Measurements from ENCODE around the gene MME. TPM values are rescaled to one million over a fixed set of nuclear protein-coding genes. Genes with fewer than 3 reads are reported as not detected.

Gene MME
- polyA plus RNA-seq, 2 donors: 0.12 to 0.20 TPM

DNA sequence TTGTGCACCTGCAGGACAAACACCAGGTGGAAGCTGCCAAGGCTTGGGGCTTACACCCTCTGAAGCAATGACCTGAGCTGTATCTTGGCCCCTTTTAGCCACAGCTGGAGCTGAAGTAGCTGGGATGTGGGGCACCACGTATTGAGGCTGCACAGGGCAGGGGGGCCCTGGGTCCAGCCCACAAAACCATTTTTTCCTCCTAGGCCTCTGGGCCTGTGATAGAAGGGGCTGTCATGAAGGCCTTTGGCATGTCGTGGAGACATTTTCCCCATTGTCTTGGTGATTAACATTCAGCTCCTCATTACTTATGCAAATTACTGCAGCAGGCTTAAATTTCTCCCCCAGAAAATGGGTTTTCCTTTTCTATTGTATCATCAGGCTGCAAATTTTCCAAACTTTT lies 27.6 kb upstream of the MME start:
- Histone ChIP-seq H3K27me3 (ENCODE audit: control insufficient read depth in 1 of 2, insufficient read depth in 2 of 2, low read length in 2 of 2) (no peaks in the 10 kb centered on the region), H3K4me1 (ENCODE audit: control insufficient read depth in 2 of 2, insufficient read depth in 2 of 2, low read length in 1 of 2) (no peaks in the 10 kb centered on the region), H3K36me3 (ENCODE audit: control insufficient read depth in 2 of 2, insufficient read depth in 2 of 2, low read length in 1 of 2) (no peaks in the 10 kb centered on the region), H3K9me3 (ENCODE audit: control insufficient read depth in 2 of 2, insufficient read depth in 1 of 2, low read depth in 1 of 2, low read length in 1 of 2) (peaks cover 0 to 3% of the 10 kb centered on the region in 2 donors), H3K4me3 (ENCODE audit: low read depth in 1 of 2, low read length in 2 of 2) (no peak overlapping the region), H3K27ac (ENCODE audit: low read depth in 2 of 2, low read length in 1 of 2) (no peak overlapping the region)
- WGBS, 2 donors: 67 to 72% methylated on average over 2 of the region's 2 CpGs

GRCh38 chr3:155053756-155054155 lies 26.4 kb upstream of the MME start:
- 38 to 72% methylated on average over 1 of the region's 1 CpG for WGBS, 2 donors
- peaks cover 0 to 3% of the 10 kb centered on the region in 2 donors for H3K9me3 ChIP-seq (ENCODE audit: control insufficient read depth in 2 of 2, insufficient read depth in 1 of 2, low read depth in 1 of 2, low read length in 1 of 2)
- no peaks in the 10 kb centered on the region for H3K27me3 ChIP-seq (ENCODE audit: control insufficient read depth in 1 of 2, insufficient read depth in 2 of 2, low read length in 2 of 2)
- H3K36me3 ChIP-seq (ENCODE audit: control insufficient read depth in 2 of 2, insufficient read depth in 2 of 2, low read length in 1 of 2): no peaks in the 10 kb centered on the region
- no peak overlapping the region for H3K27ac ChIP-seq (ENCODE audit: low read depth in 2 of 2, low read length in 1 of 2)
- no peak overlapping the region for H3K4me3 ChIP-seq (ENCODE audit: low read depth in 1 of 2, low read length in 2 of 2)
- no peaks in the 10 kb centered on the region for H3K4me1 ChIP-seq (ENCODE audit: control insufficient read depth in 2 of 2, insufficient read depth in 2 of 2, low read length in 1 of 2)

DNA sequence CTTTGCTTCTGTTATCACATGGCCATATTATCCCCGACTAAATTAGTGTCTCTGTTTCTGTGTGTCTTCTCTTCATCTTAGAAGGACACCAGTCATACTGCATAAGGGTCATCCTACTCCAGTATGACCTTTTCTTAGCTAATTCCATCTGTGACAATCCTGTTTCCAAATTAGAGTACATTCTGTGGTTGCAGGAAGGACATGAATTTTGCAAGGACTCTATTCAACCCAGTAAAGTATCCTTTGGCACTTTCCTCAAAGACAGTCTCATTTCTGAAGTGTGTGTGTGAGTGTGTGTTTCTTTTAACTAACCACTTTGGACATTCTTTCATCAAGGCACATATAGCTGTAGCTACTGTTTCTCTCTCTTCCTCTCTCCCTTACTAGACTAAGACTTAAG lies 15.2 kb upstream of the MME start:
- Histone ChIP-seq H3K27me3 (ENCODE audit: control insufficient read depth in 1 of 2, insufficient read depth in 2 of 2, low read length in 2 of 2) (no peaks in the 10 kb centered on the region), H3K4me3 (ENCODE audit: low read depth in 1 of 2, low read length in 2 of 2) (no peak overlapping the region), H3K27ac (ENCODE audit: low read depth in 2 of 2, low read length in 1 of 2) (no peak overlapping the region), H3K36me3 (ENCODE audit: control insufficient read depth in 2 of 2, insufficient read depth in 2 of 2, low read length in 1 of 2) (no peaks in the 10 kb centered on the region), H3K9me3 (ENCODE audit: control insufficient read depth in 2 of 2, insufficient read depth in 1 of 2, low read depth in 1 of 2, low read length in 1 of 2) (no peaks in the 10 kb centered on the region), H3K4me1 (ENCODE audit: control insufficient read depth in 2 of 2, insufficient read depth in 2 of 2, low read length in 1 of 2) (no peaks in the 10 kb centered on the region)
- WGBS, 2 donors: 85 to 89% methylated on average over 1 of the region's 1 CpG

DNA sequence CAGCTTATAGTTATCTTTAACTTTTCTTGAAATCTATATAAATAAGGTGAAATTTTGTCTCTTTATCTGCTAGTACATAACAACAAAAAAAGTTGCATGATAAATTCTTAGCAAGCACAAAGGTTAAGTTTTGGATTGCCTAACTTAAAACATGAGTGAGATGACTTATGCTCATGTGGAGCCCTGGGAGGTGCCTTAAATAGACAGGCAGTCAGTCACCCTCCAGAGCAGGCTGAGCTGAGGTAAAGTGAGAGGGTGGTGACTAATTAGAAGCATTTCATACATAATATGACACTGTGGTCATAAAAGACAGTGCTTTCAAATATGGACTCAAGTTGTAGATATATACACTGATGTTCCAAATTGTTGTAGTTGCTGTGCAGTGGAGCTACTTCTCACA lies 14.6 kb upstream of the MME start:
- Histone ChIP-seq H3K4me1 (ENCODE audit: control insufficient read depth in 2 of 2, insufficient read depth in 2 of 2, low read length in 1 of 2) (no peaks in the 10 kb centered on the region), H3K9me3 (ENCODE audit: control insufficient read depth in 2 of 2, insufficient read depth in 1 of 2, low read depth in 1 of 2, low read length in 1 of 2) (no peaks in the 10 kb centered on the region), H3K4me3 (ENCODE audit: low read depth in 1 of 2, low read length in 2 of 2) (no peak overlapping the region), H3K27ac (ENCODE audit: low read depth in 2 of 2, low read length in 1 of 2) (no peak overlapping the region), H3K36me3 (ENCODE audit: control insufficient read depth in 2 of 2, insufficient read depth in 2 of 2, low read length in 1 of 2) (no peaks in the 10 kb centered on the region), H3K27me3 (ENCODE audit: control insufficient read depth in 1 of 2, insufficient read depth in 2 of 2, low read length in 2 of 2) (no peaks in the 10 kb centered on the region)

DNA sequence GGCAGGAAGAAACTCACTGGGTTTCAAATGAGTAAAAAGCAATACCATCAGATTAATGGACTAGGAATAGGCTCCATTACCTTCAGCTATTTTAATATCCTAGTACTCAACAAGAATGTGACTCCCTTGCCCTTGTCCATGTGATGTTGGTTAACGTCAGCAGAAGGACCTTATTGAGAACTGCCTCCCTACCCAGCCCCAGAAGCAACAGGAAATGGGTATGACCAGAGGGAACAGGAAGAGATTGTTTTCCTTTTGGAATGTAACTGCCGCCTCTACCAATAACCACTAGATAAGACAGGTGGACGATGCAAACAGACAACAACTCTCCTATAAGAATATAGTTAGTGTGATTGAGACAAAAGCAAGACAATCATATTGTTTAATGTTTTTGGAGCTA lies 10.4 kb upstream of the MME start:
- Histone ChIP-seq H3K27ac (ENCODE audit: low read depth in 2 of 2, low read length in 1 of 2) (no peak overlapping the region), H3K9me3 (ENCODE audit: control insufficient read depth in 2 of 2, insufficient read depth in 1 of 2, low read depth in 1 of 2, low read length in 1 of 2) (no peaks in the 10 kb centered on the region), H3K4me3 (ENCODE audit: low read depth in 1 of 2, low read length in 2 of 2) (no peak overlapping the region), H3K4me1 (ENCODE audit: control insufficient read depth in 2 of 2, insufficient read depth in 2 of 2, low read length in 1 of 2) (no peaks in the 10 kb centered on the region), H3K36me3 (ENCODE audit: control insufficient read depth in 2 of 2, insufficient read depth in 2 of 2, low read length in 1 of 2) (no peaks in the 10 kb centered on the region), H3K27me3 (ENCODE audit: control insufficient read depth in 1 of 2, insufficient read depth in 2 of 2, low read length in 2 of 2) (no peaks in the 10 kb centered on the region)
- WGBS, 2 donors: 70 to 73% methylated on average over 3 of the region's 3 CpGs

GRCh38 chr3:155070316-155070715 lies 9.8 kb upstream of the MME start:
- no peaks in the 10 kb centered on the region for H3K36me3 ChIP-seq (ENCODE audit: control insufficient read depth in 2 of 2, insufficient read depth in 2 of 2, low read length in 1 of 2)
- no peaks in the 10 kb centered on the region for H3K4me1 ChIP-seq (ENCODE audit: control insufficient read depth in 2 of 2, insufficient read depth in 2 of 2, low read length in 1 of 2)
- no peak overlapping the region for H3K27ac ChIP-seq (ENCODE audit: low read depth in 2 of 2, low read length in 1 of 2)
- 44 to 53% methylated on average over 2 of the region's 2 CpGs for WGBS, 2 donors
- H3K27me3 ChIP-seq (ENCODE audit: control insufficient read depth in 1 of 2, insufficient read depth in 2 of 2, low read length in 2 of 2): no peaks in the 10 kb centered on the region
- no peak overlapping the region for H3K4me3 ChIP-seq (ENCODE audit: low read depth in 1 of 2, low read length in 2 of 2)
- H3K9me3 ChIP-seq (ENCODE audit: control insufficient read depth in 2 of 2, insufficient read depth in 1 of 2, low read depth in 1 of 2, low read length in 1 of 2): no peaks in the 10 kb centered on the region

DNA sequence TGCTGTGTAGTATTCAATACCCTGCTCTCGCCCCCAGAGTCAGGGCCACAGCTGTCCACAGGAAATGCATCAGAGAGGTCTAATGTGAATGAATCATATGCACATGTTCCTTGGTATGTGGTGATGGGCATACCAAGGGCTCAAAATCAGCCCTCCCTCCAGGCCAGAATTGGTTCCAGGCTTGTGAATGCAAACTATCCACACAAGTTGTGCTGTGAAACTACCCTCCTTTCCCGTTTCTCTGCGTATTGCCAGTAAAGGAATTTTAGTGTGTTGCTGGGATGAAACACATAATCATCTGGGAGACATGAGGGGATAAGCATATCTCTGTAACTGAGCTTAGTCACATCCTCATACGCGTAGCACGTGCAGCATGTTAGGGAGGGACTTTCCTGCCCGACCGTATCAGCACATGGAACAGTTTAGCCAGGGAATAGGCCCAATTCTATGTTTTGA lies 9.2 kb upstream of the MME start:
- 80 to 84% methylated on average over 8 of the region's 8 CpGs for WGBS, 2 donors
- no peaks in the 10 kb centered on the region for H3K27me3 ChIP-seq (ENCODE audit: control insufficient read depth in 1 of 2, insufficient read depth in 2 of 2, low read length in 2 of 2)
- H3K4me3 ChIP-seq (ENCODE audit: low read depth in 1 of 2, low read length in 2 of 2): no peak overlapping the region
- no peaks in the 10 kb centered on the region for H3K4me1 ChIP-seq (ENCODE audit: control insufficient read depth in 2 of 2, insufficient read depth in 2 of 2, low read length in 1 of 2)
- no peak overlapping the region for H3K27ac ChIP-seq (ENCODE audit: low read depth in 2 of 2, low read length in 1 of 2)
- H3K9me3 ChIP-seq (ENCODE audit: control insufficient read depth in 2 of 2, insufficient read depth in 1 of 2, low read depth in 1 of 2, low read length in 1 of 2): no peaks in the 10 kb centered on the region
- no peaks in the 10 kb centered on the region for H3K36me3 ChIP-seq (ENCODE audit: control insufficient read depth in 2 of 2, insufficient read depth in 2 of 2, low read length in 1 of 2)

- Histone ChIP-seq H3K4me1 (ENCODE audit: control insufficient read depth in 2 of 2, insufficient read depth in 2 of 2, low read length in 1 of 2) (no peaks in the 10 kb centered on the region), H3K9me3 (ENCODE audit: control insufficient read depth in 2 of 2, insufficient read depth in 1 of 2, low read depth in 1 of 2, low read length in 1 of 2) (no peaks in the 10 kb centered on the region), H3K36me3 (ENCODE audit: control insufficient read depth in 2 of 2, insufficient read depth in 2 of 2, low read length in 1 of 2) (no peaks in the 10 kb centered on the region), H3K27ac (ENCODE audit: low read depth in 2 of 2, low read length in 1 of 2) (no peak overlapping the region), H3K4me3 (ENCODE audit: low read depth in 1 of 2, low read length in 2 of 2) (no peak overlapping the region), H3K27me3 (ENCODE audit: control insufficient read depth in 1 of 2, insufficient read depth in 2 of 2, low read length in 2 of 2) (peaks cover 0 to 9% of the 10 kb centered on the region in 2 donors)
Observed at GRCh38 chr3:155075200-155075599, 4.9 kb upstream of the MME start.

DNA sequence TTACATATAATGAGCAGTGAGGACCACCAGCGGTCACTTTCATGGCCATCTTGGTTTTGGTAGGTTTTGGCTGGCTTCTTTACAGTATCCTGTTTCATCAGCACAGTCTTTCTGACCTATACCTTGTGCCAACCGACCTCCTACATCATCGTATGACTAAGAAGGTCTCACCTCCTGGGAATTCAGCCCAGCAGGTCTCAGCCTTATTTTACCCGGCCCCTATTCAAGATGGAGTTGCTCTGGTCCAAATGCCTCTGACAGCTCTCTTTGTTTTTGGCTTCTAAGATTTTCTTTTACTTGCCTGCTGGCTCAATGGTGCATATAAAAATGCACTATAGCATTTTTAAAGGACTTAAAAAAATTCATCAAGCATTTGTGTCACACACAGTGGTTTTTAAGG lies 3.2 kb upstream of the MME start:
- Histone ChIP-seq H3K27me3 (ENCODE audit: control insufficient read depth in 1 of 2, insufficient read depth in 2 of 2, low read length in 2 of 2) (peaks cover 0 to 9% of the 10 kb centered on the region in 2 donors), H3K36me3 (ENCODE audit: control insufficient read depth in 2 of 2, insufficient read depth in 2 of 2, low read length in 1 of 2) (no peaks in the 10 kb centered on the region), H3K9me3 (ENCODE audit: control insufficient read depth in 2 of 2, insufficient read depth in 1 of 2, low read depth in 1 of 2, low read length in 1 of 2) (no peaks in the 10 kb centered on the region), H3K4me1 (ENCODE audit: control insufficient read depth in 2 of 2, insufficient read depth in 2 of 2, low read length in 1 of 2) (no peaks in the 10 kb centered on the region), H3K4me3 (ENCODE audit: low read depth in 1 of 2, low read length in 2 of 2) (no peak overlapping the region), H3K27ac (ENCODE audit: low read depth in 2 of 2, low read length in 1 of 2) (no peak overlapping the region)
- WGBS, 2 donors: 88 to 92% methylated on average over 4 of the region's 4 CpGs

GRCh38 chr3:155078711-155079467 lies 1.2 kb upstream of the MME start:
- WGBS, 2 donors: 8 to 11% methylated on average over 18 of the region's 18 CpGs
- peak overlapping the region in 1 of 2 donors; percentile 46 for H3K4me3 ChIP-seq (ENCODE audit: low read depth in 1 of 2, low read length in 2 of 2)
- H3K36me3 ChIP-seq (ENCODE audit: control insufficient read depth in 2 of 2, insufficient read depth in 2 of 2, low read length in 1 of 2): no peaks in the 10 kb centered on the region
- no peaks in the 10 kb centered on the region for H3K4me1 ChIP-seq (ENCODE audit: control insufficient read depth in 2 of 2, insufficient read depth in 2 of 2, low read length in 1 of 2)
- peaks cover 0 to 9% of the 10 kb centered on the region in 2 donors for H3K27me3 ChIP-seq (ENCODE audit: control insufficient read depth in 1 of 2, insufficient read depth in 2 of 2, low read length in 2 of 2)
- no peak overlapping the region for H3K27ac ChIP-seq (ENCODE audit: low read depth in 2 of 2, low read length in 1 of 2)
- H3K9me3 ChIP-seq (ENCODE audit: control insufficient read depth in 2 of 2, insufficient read depth in 1 of 2, low read depth in 1 of 2, low read length in 1 of 2): no peaks in the 10 kb centered on the region
